GM23338 (cell line): Measurements from ENCODE around the gene CIAO3. TPM values are rescaled to one million over a fixed set of nuclear protein-coding genes. Genes with fewer than 3 reads are reported as not detected.

Experiments
- ATAC-seq: fragments of 200-7000 bp; cut with Tn5 transposase; 3 replicates; pipeline ENCODE4 v1.9.1; 2020
- DNase-seq: peaks from one replicate; pipeline ENCODE4 v3.0.0-alpha.2; 2015; ENCODE audit warnings: low spot score
- H2AFZ ChIP-seq: fragments of 200-600 bp; sonication (generic); 2 replicates; pipeline ENCODE4 v1.8.0; 2016; ENCODE audit warnings: antibody characterized with exemption, mild to moderate bottlenecking, moderate library complexity
- H3F3A ChIP-seq: fragments of 200-600 bp; sonication (generic); replicated peaks from 2 replicates; pipeline ENCODE4 v1.8.0; 2017; ENCODE audit warnings: antibody characterized with exemption, mixed run types, low read depth
- H3K27ac ChIP-seq: fragments of 200-600 bp; sonication (generic); 2 replicates; pipeline ENCODE4 v1.6.1; 2016; ENCODE audit warnings: low read depth
- H3K27me3 ChIP-seq: fragments of 200-600 bp; sonication (generic); 2 replicates; pipeline ENCODE4 v1.8.0; 2016; ENCODE audit warnings: mild to moderate bottlenecking, mixed run types, moderate library complexity; ENCODE audit not compliant: insufficient read depth
- H3K36me3 ChIP-seq: fragments of 200-600 bp; sonication (generic); 2 replicates; pipeline ENCODE4 v1.8.0; 2016; ENCODE audit warnings: mild to moderate bottlenecking; ENCODE audit not compliant: insufficient read depth
- H3K4me1 ChIP-seq: fragments of 200-600 bp; sonication (generic); 2 replicates; pipeline ENCODE4 v1.8.0; 2016; ENCODE audit warnings: mild to moderate bottlenecking, moderate library complexity; ENCODE audit not compliant: insufficient read depth
- H3K4me2 ChIP-seq: fragments of 200-600 bp; sonication (generic); 2 replicates; pipeline ENCODE4 v1.7.1; 2017; ENCODE audit warnings: mixed run types
- H3K4me3 ChIP-seq: fragments of 200-600 bp; sonication (generic); 2 replicates; pipeline ENCODE4 v1.6.1; 2016; ENCODE audit warnings: mixed run types
- H3K79me2 ChIP-seq: fragments of 200-600 bp; sonication (generic); replicated peaks from 2 replicates; pipeline ENCODE4 v1.8.0; 2017; ENCODE audit warnings: mild to moderate bottlenecking; ENCODE audit not compliant: insufficient read depth
- H3K9me2 ChIP-seq: fragments of 200-600 bp; sonication (generic); 2 replicates; pipeline ENCODE4 v1.8.0; 2017; ENCODE audit not compliant: insufficient read depth
- H4K20me1 ChIP-seq: fragments of 200-600 bp; sonication (generic); replicated peaks from 2 replicates; pipeline ENCODE4 v1.8.0; 2017; ENCODE audit warnings: mild to moderate bottlenecking; ENCODE audit not compliant: insufficient read depth
- H3K27ac Mint-ChIP-seq: 2 replicates; pipeline ENCODE4 v1.8.0; 2020; ENCODE audit warnings: inconsistent platforms, mild to moderate bottlenecking, moderate library complexity, mixed read lengths
- H3K27me3 Mint-ChIP-seq: 3 replicates; pipeline ENCODE4 v1.8.0; 2022; ENCODE audit warnings: low read depth, mild to moderate bottlenecking, moderate library complexity, mixed read lengths, inconsistent platforms; ENCODE audit not compliant: insufficient read depth, poor library complexity
- H3K36me3 Mint-ChIP-seq: 3 replicates; pipeline ENCODE4 v1.8.0; 2021; ENCODE audit warnings: low read depth, mild to moderate bottlenecking, inconsistent platforms, moderate library complexity, mixed read lengths
- H3K4me1 Mint-ChIP-seq: 3 replicates; pipeline ENCODE4 v1.8.0; 2020; ENCODE audit warnings: mild to moderate bottlenecking, inconsistent platforms, mixed read lengths
- H3K4me3 Mint-ChIP-seq: 3 replicates; pipeline ENCODE4 v1.8.0; 2021; ENCODE audit warnings: moderate library complexity, mild to moderate bottlenecking, inconsistent platforms, mixed read lengths
- H3K9me3 Mint-ChIP-seq: 3 replicates; pipeline ENCODE4 v1.8.0; 2020; ENCODE audit warnings: moderate library complexity, mild to moderate bottlenecking, inconsistent platforms, mixed read lengths
- CREB1 ChIP-seq: fragments of 250-450 bp; sonication (Bioruptor Pico); IDR thresholded peaks from 2 replicates; pipeline ENCODE4 v1.5.0; 2020; ENCODE audit warnings: low read depth, mild to moderate bottlenecking, moderate library complexity
- EZH2 ChIP-seq: fragments of 200-600 bp; sonication (generic); IDR thresholded peaks from one replicate; pipeline ENCODE4 v1.8.0; 2017; ENCODE audit warnings: antibody characterized with exemption, mild to moderate bottlenecking, low read depth; ENCODE audit not compliant: unreplicated experiment
- JUNB ChIP-seq: IDR thresholded peaks from one replicate; pipeline ENCODE4 v1.6.1; 2016; ENCODE audit warnings: antibody characterized with exemption; ENCODE audit not compliant: unreplicated experiment
- POLR2AphosphoS5 ChIP-seq: IDR thresholded peaks from 2 replicates; pipeline ENCODE4 v1.6.1; 2016; ENCODE audit warnings: antibody characterized with exemption, low read depth
- STAT1 ChIP-seq: IDR thresholded peaks from one replicate; pipeline ENCODE4 v1.6.1; 2016; ENCODE audit warnings: antibody characterized with exemption; ENCODE audit not compliant: unreplicated experiment
- ZNF114 ChIP-seq: fragments of 250-450 bp; sonication (Bioruptor Pico); IDR thresholded peaks from 2 replicates; pipeline ENCODE4 v1.5.0; 2020; ENCODE audit warnings: mild to moderate bottlenecking, moderate library complexity
- ZNF331 ChIP-seq: fragments of 250-450 bp; sonication (Bioruptor Pico); IDR thresholded peaks from 2 replicates; pipeline ENCODE4 v1.5.0; 2020; ENCODE audit warnings: low read depth, mild to moderate bottlenecking, moderate library complexity
- polyA plus RNA-seq: library from polyadenylated mRNA; unstranded; fragments of >200 nt; fragmentation: Nextera tagmentation; extraction: Ambion mirVana; gene quantifications from 2 replicates; pipeline ENCODE4 v1.2.1, GENCODE V29; 2016
- total RNA-seq: library from RNA; depleted of rRNA; stranded (reverse); fragments of >200 nt; shearing (Covaris generic); gene quantifications from 2 replicates; pipeline ENCODE4 v1.2.3, GENCODE V29; 2014
- TF ChIP-seq, protein P1 (sequence below): IDR thresholded peaks from 2 replicates; pipeline ENCODE4 v1.6.1; 2016; ENCODE audit warnings: antibody characterized with exemption
- TF ChIP-seq, protein P2 (sequence below): fragments of 250-450 bp; sonication (Bioruptor Pico); IDR thresholded peaks from 2 replicates; pipeline ENCODE4 v1.5.0; 2020; ENCODE audit warnings: mild to moderate bottlenecking, moderate library complexity
- TF ChIP-seq, protein P3 (sequence below), 2 experiments: fragments of 200-600 bp in 1 of 2; sonication (generic) in 1 of 2; conservative IDR thresholded peaks; 2 replicates each; pipeline versions ENCODE4 v1.5.1 to v1.6.1; 2016 to 2017; ENCODE audit warnings: antibody characterized with exemption in 2 of 2, low read depth in 2 of 2, mild to moderate bottlenecking in 2 of 2, moderate library complexity in 1 of 2

CIAO3 gene
- total and polyA plus RNA-seq, 2 experiments from 2014 or later: 13.0 to 42.3 TPM

DNA sequence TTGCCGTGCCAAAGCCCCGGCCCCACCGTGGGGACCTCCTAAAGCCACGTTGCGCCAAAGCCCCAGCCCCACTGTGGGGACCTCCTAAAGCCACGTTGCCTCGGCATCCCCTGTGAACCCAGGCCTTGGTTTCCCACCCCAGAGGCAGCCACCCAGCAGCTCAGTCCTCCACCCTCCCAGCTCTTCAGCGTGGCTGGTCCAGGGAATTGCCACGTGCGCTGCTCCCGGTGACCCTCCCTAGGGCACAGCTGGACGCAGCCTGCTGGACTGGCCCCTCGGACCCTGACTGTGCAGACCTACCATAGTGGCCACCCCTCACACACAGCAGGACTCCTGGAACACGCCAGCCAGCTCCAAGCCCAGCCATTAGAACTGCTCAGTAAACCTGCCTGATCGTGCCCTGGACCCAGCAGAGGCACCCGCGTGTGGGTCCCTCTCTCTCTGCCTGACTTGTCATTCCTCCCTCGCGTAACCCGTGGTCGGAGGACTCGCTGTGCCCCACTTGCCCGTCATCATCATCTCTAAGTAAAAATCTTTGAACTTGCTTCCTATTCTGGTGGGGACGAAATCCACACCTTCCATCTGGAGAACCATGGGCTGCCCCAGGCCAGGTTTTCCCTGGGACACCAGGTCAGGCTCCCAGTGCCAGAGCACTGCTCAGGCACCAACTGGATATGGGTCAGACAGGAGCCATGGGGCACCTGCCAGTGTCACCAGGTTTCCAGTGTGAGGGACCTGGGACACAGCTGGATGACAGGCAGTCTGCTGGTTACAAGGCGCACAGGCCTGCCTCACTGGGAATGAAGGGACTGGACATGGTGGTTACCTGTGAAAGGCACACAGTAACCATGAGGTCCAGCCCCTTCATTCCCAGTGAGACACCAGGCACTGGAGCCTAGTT lies 5.6 kb downstream of the CIAO3 start (continued):
- TF ChIP-seq, protein P1, sequence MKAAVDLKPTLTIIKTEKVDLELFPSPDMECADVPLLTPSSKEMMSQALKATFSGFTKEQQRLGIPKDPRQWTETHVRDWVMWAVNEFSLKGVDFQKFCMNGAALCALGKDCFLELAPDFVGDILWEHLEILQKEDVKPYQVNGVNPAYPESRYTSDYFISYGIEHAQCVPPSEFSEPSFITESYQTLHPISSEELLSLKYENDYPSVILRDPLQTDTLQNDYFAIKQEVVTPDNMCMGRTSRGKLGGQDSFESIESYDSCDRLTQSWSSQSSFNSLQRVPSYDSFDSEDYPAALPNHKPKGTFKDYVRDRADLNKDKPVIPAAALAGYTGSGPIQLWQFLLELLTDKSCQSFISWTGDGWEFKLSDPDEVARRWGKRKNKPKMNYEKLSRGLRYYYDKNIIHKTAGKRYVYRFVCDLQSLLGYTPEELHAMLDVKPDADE: no peak
- no peak for TF ChIP-seq POLR2AphosphoS5

DNA sequence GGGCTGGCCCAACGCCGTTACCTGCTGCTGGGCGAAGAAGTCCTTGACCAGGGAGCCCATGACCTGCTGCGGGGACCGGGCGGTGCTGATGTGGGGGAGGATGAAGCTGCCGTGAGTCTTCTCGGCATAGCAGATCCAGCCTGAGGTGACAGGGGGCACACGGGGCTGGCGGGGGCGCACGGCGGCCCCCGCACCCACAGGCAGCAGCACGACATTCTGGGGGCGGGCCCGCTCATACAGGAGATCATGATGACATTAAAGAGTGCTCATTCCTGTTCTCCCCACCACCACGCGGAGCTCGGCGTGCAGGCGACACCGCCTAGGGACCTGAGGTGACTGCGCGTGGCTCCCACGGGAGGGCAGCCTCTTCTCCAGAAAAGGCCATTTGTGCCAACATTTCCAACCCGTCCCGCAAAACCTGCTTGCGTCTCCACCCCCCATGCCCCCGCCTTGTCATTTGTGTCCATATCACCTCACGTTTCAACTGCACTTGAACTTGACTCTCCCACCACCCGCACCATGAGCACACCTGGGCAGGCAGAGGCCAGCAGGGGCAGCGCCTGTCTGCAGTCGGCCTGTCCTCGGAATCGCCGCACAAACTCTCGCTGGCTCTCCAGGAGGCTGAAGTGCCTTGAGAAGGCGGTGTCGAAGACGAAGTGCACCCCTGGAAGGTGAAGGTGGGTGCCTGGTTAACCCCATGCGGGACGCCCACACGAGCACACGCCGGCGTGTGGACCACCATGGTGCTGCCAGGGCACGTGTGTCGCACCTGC lies 6.4 kb downstream of the CIAO3 start:
- no peak overlapping the region for H3K4me3 ChIP-seq
- DNase-seq (no peak), ATAC-seq (no peak)
- Mint-ChIP-seq H3K4me1 (peaks cover 8% of the 10 kb centered on the region), H3K36me3 (peaks cover 31% of the 10 kb centered on the region), H3K9me3 (no peaks in the 10 kb centered on the region), H3K27ac (no peak overlapping the region), H3K27me3 (peaks cover 14% of the 10 kb centered on the region), H3K4me3 (no peak overlapping the region)
- H3K36me3 ChIP-seq: no peaks in the 10 kb centered on the region; the same call in 1 of the 2 replicates
- no peak overlapping the region for H2AFZ ChIP-seq
- peaks cover 2% of the 10 kb centered on the region; the same call in 1 of the 2 replicates for H3F3A ChIP-seq
- H3K4me2 ChIP-seq: no peak overlapping the region
- H3K27ac ChIP-seq: no peak overlapping the region
- H3K4me1 ChIP-seq: no peaks in the 10 kb centered on the region
- H3K9me2 ChIP-seq: no peaks in the 10 kb centered on the region
- no peaks in the 10 kb centered on the region for H3K79me2 ChIP-seq
- H4K20me1 ChIP-seq: no peaks in the 10 kb centered on the region
- no peaks in the 10 kb centered on the region for H3K27me3 ChIP-seq
- no peak for TF ChIP-seq ZNF114 (CRISPR knock-in tag)
- TF ChIP-seq, protein P2, sequence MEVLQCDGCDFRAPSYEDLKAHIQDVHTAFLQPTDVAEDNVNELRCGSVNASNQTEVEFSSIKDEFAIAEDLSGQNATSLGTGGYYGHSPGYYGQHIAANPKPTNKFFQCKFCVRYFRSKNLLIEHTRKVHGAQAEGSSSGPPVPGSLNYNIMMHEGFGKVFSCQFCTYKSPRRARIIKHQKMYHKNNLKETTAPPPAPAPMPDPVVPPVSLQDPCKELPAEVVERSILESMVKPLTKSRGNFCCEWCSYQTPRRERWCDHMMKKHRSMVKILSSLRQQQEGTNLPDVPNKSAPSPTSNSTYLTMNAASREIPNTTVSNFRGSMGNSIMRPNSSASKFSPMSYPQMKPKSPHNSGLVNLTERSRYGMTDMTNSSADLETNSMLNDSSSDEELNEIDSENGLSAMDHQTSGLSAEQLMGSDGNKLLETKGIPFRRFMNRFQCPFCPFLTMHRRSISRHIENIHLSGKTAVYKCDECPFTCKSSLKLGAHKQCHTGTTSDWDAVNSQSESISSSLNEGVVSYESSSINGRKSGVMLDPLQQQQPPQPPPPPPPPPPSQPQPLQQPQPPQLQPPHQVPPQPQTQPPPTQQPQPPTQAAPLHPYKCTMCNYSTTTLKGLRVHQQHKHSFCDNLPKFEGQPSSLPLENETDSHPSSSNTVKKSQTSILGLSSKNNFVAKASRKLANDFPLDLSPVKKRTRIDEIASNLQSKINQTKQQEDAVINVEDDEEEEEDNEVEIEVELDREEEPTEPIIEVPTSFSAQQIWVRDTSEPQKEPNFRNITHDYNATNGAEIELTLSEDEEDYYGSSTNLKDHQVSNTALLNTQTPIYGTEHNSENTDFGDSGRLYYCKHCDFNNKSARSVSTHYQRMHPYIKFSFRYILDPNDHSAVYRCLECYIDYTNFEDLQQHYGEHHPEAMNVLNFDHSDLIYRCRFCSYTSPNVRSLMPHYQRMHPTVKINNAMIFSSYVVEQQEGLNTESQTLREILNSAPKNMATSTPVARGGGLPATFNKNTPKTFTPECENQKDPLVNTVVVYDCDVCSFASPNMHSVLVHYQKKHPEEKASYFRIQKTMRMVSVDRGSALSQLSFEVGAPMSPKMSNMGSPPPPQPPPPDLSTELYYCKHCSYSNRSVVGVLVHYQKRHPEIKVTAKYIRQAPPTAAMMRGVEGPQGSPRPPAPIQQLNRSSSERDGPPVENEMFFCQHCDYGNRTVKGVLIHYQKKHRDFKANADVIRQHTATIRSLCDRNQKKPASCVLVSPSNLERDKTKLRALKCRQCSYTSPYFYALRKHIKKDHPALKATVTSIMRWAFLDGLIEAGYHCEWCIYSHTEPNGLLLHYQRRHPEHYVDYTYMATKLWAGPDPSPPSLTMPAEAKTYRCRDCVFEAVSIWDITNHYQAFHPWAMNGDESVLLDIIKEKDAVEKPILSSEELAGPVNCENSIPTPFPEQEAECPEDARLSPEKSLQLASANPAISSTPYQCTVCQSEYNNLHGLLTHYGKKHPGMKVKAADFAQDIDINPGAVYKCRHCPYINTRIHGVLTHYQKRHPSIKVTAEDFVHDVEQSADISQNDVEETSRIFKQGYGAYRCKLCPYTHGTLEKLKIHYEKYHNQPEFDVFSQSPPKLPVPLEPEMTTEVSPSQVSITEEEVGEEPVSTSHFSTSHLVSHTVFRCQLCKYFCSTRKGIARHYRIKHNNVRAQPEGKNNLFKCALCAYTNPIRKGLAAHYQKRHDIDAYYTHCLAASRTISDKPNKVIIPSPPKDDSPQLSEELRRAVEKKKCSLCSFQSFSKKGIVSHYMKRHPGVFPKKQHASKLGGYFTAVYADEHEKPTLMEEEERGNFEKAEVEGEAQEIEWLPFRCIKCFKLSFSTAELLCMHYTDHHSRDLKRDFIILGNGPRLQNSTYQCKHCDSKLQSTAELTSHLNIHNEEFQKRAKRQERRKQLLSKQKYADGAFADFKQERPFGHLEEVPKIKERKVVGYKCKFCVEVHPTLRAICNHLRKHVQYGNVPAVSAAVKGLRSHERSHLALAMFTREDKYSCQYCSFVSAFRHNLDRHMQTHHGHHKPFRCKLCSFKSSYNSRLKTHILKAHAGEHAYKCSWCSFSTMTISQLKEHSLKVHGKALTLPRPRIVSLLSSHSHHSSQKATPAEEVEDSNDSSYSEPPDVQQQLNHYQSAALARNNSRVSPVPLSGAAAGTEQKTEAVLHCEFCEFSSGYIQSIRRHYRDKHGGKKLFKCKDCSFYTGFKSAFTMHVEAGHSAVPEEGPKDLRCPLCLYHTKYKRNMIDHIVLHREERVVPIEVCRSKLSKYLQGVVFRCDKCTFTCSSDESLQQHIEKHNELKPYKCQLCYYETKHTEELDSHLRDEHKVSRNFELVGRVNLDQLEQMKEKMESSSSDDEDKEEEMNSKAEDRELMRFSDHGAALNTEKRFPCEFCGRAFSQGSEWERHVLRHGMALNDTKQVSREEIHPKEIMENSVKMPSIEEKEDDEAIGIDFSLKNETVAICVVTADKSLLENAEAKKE: no peak
- TF ChIP-seq CREB1 (CRISPR knock-in tag): no peak
- no peak for TF ChIP-seq ZNF331 (CRISPR knock-in tag)
- TF ChIP-seq JUNB: no peak
- TF ChIP-seq, protein P3, sequence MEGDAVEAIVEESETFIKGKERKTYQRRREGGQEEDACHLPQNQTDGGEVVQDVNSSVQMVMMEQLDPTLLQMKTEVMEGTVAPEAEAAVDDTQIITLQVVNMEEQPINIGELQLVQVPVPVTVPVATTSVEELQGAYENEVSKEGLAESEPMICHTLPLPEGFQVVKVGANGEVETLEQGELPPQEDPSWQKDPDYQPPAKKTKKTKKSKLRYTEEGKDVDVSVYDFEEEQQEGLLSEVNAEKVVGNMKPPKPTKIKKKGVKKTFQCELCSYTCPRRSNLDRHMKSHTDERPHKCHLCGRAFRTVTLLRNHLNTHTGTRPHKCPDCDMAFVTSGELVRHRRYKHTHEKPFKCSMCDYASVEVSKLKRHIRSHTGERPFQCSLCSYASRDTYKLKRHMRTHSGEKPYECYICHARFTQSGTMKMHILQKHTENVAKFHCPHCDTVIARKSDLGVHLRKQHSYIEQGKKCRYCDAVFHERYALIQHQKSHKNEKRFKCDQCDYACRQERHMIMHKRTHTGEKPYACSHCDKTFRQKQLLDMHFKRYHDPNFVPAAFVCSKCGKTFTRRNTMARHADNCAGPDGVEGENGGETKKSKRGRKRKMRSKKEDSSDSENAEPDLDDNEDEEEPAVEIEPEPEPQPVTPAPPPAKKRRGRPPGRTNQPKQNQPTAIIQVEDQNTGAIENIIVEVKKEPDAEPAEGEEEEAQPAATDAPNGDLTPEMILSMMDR (conservative IDR thresholded peaks at IDR 0.05; ENCODE audit: low read depth in 2 of 2): no peak
- TF ChIP-seq POLR2AphosphoS5: no peak
- no peak for TF ChIP-seq EZH2
- no peak for TF ChIP-seq STAT1
- TF ChIP-seq, protein P1: no peak
